RPMI8226 (cell line): ENCODE results near the gene SELENOM.
"Not testable (repeated sequence)": the region's sequence is repeated elsewhere in the genome, so short reads cannot be mapped to it uniquely, and the experiment has no call there.

ENCODE experiments used
- DNase-seq: peaks from one replicate; pipeline ENCODE4 v3.0.0-alpha.2; 2015

Gene SELENOM

DNA sequence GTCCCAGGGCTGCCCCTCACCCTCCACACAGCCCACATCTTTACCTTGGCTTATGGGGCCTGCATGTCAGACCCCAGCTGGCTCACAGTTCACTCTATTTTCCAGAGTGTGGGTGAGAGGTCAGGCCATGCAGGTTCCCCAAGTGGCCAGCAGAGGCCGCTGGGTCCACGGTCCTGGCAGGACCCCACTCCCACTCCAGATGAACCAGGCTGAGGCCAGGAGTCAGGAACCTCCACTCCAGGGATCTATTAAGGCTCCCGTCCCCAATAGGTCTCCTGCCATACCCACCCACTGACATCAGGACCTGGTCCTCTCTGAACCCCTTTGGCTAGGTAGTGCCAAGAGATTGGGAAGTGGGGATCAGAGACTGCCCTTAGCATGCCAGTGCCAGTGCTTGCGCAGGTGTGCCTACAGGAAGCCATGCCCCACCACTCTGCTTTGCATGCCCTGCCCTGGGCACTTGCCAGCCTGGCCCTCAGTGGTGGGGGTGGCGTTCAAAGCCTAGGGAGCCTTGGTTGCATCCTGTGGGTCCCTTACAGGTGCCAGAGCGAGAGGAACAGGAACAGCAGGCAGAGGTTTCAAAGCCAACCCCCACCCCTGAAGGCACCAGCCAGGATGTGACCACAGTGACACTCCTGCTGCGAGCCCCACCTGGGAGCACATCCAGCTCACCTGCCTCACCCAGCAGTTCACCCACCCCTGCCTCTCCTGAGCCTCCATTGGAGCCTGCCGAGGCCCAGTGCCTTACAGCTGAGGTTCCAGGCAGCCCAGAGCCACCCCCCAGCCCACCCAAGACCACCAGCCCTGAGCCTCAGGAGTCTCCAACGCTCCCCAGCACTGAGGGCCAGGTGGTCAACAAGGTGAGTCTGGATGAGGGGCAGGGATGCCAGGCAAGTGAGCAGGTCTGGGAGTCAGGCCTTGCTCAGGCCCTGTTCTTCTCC lies 17.9 kb downstream of the SELENOM start:
- DNase-seq = peak; percentile 98

- peak; percentile 27 for DNase-seq
These were observed 19.0 kb downstream of the SELENOM start for GRCh38 chr22:31088233-31088986.

GRCh38 chr22:31087744-31088215 lies 19.6 kb downstream of the SELENOM start:
- DNase-seq = no peak

- no peak for DNase-seq
These were observed 20.6 kb downstream of the SELENOM start for GRCh38 chr22:31086703-31087330.

GRCh38 chr22:31085928-31086327 lies 21.4 kb downstream of the SELENOM start:
- no peak for DNase-seq

- no peak for DNase-seq
These were observed 21.9 kb downstream of the SELENOM start for GRCh38 chr22:31085493-31085824.

DNA sequence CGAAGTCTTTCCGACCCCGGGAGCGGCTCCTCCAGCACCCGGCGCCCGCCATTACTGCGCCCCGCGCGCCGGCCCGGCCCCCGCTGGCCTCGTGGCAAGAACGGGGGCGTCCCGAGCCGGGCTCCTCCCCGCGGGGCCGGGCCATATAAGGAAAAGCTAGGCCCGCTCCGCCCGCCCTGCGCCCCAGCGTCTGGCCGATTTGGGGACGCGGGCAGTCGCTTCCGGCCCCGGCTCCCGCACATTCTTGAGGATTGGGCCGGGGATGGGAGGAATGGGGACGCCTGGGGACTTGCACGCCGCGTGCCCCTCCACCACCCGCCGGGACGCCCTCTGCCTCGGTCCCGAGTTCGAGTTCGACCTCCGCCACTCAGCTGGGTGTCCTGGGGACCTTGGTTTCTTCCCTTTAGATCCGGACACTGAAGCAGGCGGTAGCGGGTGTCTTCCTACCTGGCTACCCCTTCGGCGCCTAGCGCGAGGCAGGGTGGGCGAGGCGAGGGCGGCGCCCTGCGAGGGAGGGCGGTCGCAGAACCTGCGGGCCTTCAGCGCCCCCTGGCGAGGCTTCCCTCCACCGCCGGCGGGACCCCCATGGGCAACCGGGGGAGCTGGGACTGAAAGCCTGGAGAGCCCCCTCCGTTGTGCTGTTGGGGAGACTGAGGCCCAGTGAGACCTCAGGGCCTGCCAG lies 22.4 kb downstream of the SELENOM start:
- DNase-seq = peak; percentile 90

GRCh38 chr22:31083923-31084810 lies 23.2 kb downstream of the SELENOM start:
- peak; percentile 80 for DNase-seq

DNA sequence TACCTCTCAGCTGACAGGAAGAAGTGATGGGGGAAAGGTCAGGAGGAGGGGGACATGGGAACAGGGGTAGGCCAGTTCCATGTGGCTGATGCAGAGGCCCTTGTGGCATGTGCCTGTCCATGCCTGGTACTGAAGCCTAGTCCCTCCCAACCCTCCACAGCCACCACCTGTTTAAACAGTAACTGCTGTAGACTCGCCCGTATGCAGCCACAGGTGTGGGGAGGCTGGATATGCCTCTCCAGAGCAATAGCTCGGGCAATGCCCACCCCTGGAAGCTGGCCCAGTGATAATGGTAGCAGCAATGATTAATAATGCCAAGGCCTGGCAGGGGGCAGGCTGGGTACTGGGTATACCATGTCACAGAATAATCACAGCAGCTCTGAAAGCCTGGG lies 24.0 kb downstream of the SELENOM start:
- peak; percentile 79 for DNase-seq

- DNase-seq = no peak
These were observed 24.6 kb downstream of the SELENOM start for GRCh38 chr22:31082606-31083376.

- no peak for DNase-seq
These were observed 25.3 kb downstream of the SELENOM start for GRCh38 chr22:31081963-31082605.

GRCh38 chr22:31080848-31081649 lies 26.3 kb downstream of the SELENOM start, which contains the start of gene SMTN:
SMTN (plus strand) TSS chr22:31081318; CDS start chr22:31083259, 1,941 bp downstream.
- DNase-seq = peak; percentile 93

GRCh38 chr22:31080164-31080847 lies 27.1 kb downstream of the SELENOM start:
- no peak for DNase-seq

- DNase-seq = no peak
These were observed 28.2 kb downstream of the SELENOM start for GRCh38 chr22:31079095-31079642.

DNA sequence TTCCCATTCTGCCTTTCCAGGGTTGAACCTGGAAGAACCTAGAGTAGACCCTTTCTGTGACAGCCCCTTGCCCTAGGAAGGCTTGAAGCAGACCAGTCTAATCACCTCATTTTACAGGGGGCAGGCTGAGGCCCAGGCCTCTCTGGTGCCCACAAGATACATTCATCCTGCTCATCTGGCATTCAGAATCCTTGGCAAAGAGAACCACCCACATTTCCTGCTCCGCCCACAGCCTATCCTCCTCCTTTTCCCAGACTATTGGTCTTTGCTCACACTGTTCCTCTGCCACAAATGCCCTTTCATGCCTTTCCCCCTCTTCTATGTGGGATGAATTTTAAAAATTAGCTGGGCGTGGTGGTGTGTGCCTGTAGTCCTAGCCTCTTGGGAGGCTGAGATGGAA lies 29.0 kb downstream of the SELENOM start:
- not testable (repeated sequence) for DNase-seq

DNA sequence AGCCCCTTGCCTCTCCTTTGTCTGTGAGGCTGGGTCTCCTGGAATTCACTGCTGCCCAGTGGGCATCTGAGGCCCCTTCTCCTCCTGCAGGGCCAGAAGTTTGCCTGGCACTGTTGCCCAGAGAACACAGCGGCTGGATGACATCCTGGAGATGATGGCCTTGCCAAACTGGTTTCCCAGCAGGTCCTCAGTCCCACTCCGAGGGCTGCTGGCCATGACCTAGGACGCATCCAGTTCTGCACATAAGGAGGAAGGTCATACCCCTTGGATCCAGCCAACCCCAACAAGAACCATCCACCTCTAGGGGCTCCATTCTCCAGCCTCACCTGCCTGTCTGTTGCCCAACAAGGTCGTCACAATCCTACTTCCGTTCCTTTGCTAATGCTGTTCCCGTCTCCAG lies 29.7 kb downstream of the SELENOM start:
- DNase-seq = no peak

- DNase-seq = peak; percentile 40
These were observed 31.4 kb downstream of the SELENOM start for GRCh38 chr22:31075961-31076360.

GRCh38 chr22:31073545-31074145 lies 33.7 kb downstream of the SELENOM start:
- not testable (repeated sequence) for DNase-seq
